GM23338 (cell line): ENCODE data around the gene NEU2. TPM values are rescaled to one million over a fixed set of nuclear protein-coding genes. Genes with fewer than 3 reads are reported as not detected.
A peak's percentile ranks its signal among the peaks of the same experiment; 100 is the strongest.

Experiments used
- ATAC-seq: fragments of 200-7000 bp; cut with Tn5 transposase; 3 replicates; pipeline ENCODE4 v1.9.1; 2020
- DNase-seq: peaks from one replicate; pipeline ENCODE4 v3.0.0-alpha.2; 2015; ENCODE audit warnings: low spot score
- H2AFZ ChIP-seq: fragments of 200-600 bp; sonication (generic); 2 replicates; pipeline ENCODE4 v1.8.0; 2016; ENCODE audit warnings: antibody characterized with exemption, mild to moderate bottlenecking, moderate library complexity
- H3F3A ChIP-seq: fragments of 200-600 bp; sonication (generic); replicated peaks from 2 replicates; pipeline ENCODE4 v1.8.0; 2017; ENCODE audit warnings: antibody characterized with exemption, mixed run types, low read depth
- H3K27ac ChIP-seq: fragments of 200-600 bp; sonication (generic); 2 replicates; pipeline ENCODE4 v1.6.1; 2016; ENCODE audit warnings: low read depth
- H3K27me3 ChIP-seq: fragments of 200-600 bp; sonication (generic); 2 replicates; pipeline ENCODE4 v1.8.0; 2016; ENCODE audit warnings: mild to moderate bottlenecking, mixed run types, moderate library complexity; ENCODE audit not compliant: insufficient read depth
- H3K36me3 ChIP-seq: fragments of 200-600 bp; sonication (generic); 2 replicates; pipeline ENCODE4 v1.8.0; 2016; ENCODE audit warnings: mild to moderate bottlenecking; ENCODE audit not compliant: insufficient read depth
- H3K4me1 ChIP-seq: fragments of 200-600 bp; sonication (generic); 2 replicates; pipeline ENCODE4 v1.8.0; 2016; ENCODE audit warnings: mild to moderate bottlenecking, moderate library complexity; ENCODE audit not compliant: insufficient read depth
- H3K4me2 ChIP-seq: fragments of 200-600 bp; sonication (generic); 2 replicates; pipeline ENCODE4 v1.7.1; 2017; ENCODE audit warnings: mixed run types
- H3K4me3 ChIP-seq: fragments of 200-600 bp; sonication (generic); 2 replicates; pipeline ENCODE4 v1.6.1; 2016; ENCODE audit warnings: mixed run types
- H3K79me2 ChIP-seq: fragments of 200-600 bp; sonication (generic); replicated peaks from 2 replicates; pipeline ENCODE4 v1.8.0; 2017; ENCODE audit warnings: mild to moderate bottlenecking; ENCODE audit not compliant: insufficient read depth
- H3K9me2 ChIP-seq: fragments of 200-600 bp; sonication (generic); 2 replicates; pipeline ENCODE4 v1.8.0; 2017; ENCODE audit not compliant: insufficient read depth
- H4K20me1 ChIP-seq: fragments of 200-600 bp; sonication (generic); replicated peaks from 2 replicates; pipeline ENCODE4 v1.8.0; 2017; ENCODE audit warnings: mild to moderate bottlenecking; ENCODE audit not compliant: insufficient read depth
- H3K27ac Mint-ChIP-seq: 2 replicates; pipeline ENCODE4 v1.8.0; 2020; ENCODE audit warnings: inconsistent platforms, mild to moderate bottlenecking, moderate library complexity, mixed read lengths
- H3K27me3 Mint-ChIP-seq: 3 replicates; pipeline ENCODE4 v1.8.0; 2022; ENCODE audit warnings: low read depth, mild to moderate bottlenecking, moderate library complexity, mixed read lengths, inconsistent platforms; ENCODE audit not compliant: insufficient read depth, poor library complexity
- H3K36me3 Mint-ChIP-seq: 3 replicates; pipeline ENCODE4 v1.8.0; 2021; ENCODE audit warnings: low read depth, mild to moderate bottlenecking, inconsistent platforms, moderate library complexity, mixed read lengths
- H3K4me1 Mint-ChIP-seq: 3 replicates; pipeline ENCODE4 v1.8.0; 2020; ENCODE audit warnings: mild to moderate bottlenecking, inconsistent platforms, mixed read lengths
- H3K4me3 Mint-ChIP-seq: 3 replicates; pipeline ENCODE4 v1.8.0; 2021; ENCODE audit warnings: moderate library complexity, mild to moderate bottlenecking, inconsistent platforms, mixed read lengths
- H3K9me3 Mint-ChIP-seq: 3 replicates; pipeline ENCODE4 v1.8.0; 2020; ENCODE audit warnings: moderate library complexity, mild to moderate bottlenecking, inconsistent platforms, mixed read lengths
- CREB1 ChIP-seq: fragments of 250-450 bp; sonication (Bioruptor Pico); IDR thresholded peaks from 2 replicates; pipeline ENCODE4 v1.5.0; 2020; ENCODE audit warnings: low read depth, mild to moderate bottlenecking, moderate library complexity
- EZH2 ChIP-seq: fragments of 200-600 bp; sonication (generic); IDR thresholded peaks from one replicate; pipeline ENCODE4 v1.8.0; 2017; ENCODE audit warnings: antibody characterized with exemption, mild to moderate bottlenecking, low read depth; ENCODE audit not compliant: unreplicated experiment
- EZH2phosphoT487 ChIP-seq: fragments of 200-600 bp; sonication (generic); IDR thresholded peaks from one replicate; pipeline ENCODE4 v1.8.1; 2018; ENCODE audit warnings: antibody characterized with exemption; ENCODE audit not compliant: unreplicated experiment
- JUNB ChIP-seq: IDR thresholded peaks from one replicate; pipeline ENCODE4 v1.6.1; 2016; ENCODE audit warnings: antibody characterized with exemption; ENCODE audit not compliant: unreplicated experiment
- REST ChIP-seq: IDR thresholded peaks from one replicate; pipeline ENCODE4 v1.6.1; 2018; ENCODE audit warnings: antibody characterized with exemption; ENCODE audit not compliant: unreplicated experiment
- STAT1 ChIP-seq: IDR thresholded peaks from one replicate; pipeline ENCODE4 v1.6.1; 2016; ENCODE audit warnings: antibody characterized with exemption; ENCODE audit not compliant: unreplicated experiment
- ZNF114 ChIP-seq: fragments of 250-450 bp; sonication (Bioruptor Pico); IDR thresholded peaks from 2 replicates; pipeline ENCODE4 v1.5.0; 2020; ENCODE audit warnings: mild to moderate bottlenecking, moderate library complexity
- ZNF331 ChIP-seq: fragments of 250-450 bp; sonication (Bioruptor Pico); IDR thresholded peaks from 2 replicates; pipeline ENCODE4 v1.5.0; 2020; ENCODE audit warnings: low read depth, mild to moderate bottlenecking, moderate library complexity
- polyA plus RNA-seq: library from polyadenylated mRNA; unstranded; fragments of >200 nt; fragmentation: Nextera tagmentation; extraction: Ambion mirVana; gene quantifications from 2 replicates; pipeline ENCODE4 v1.2.1, GENCODE V29; 2016
- total RNA-seq: library from RNA; depleted of rRNA; stranded (reverse); fragments of >200 nt; shearing (Covaris generic); gene quantifications from 2 replicates; pipeline ENCODE4 v1.2.3, GENCODE V29; 2014
- TF ChIP-seq, protein P1 (sequence below): fragments of 250-450 bp; sonication (Bioruptor Pico); IDR thresholded peaks from 2 replicates; pipeline ENCODE4 v1.5.0; 2020; ENCODE audit warnings: mild to moderate bottlenecking, moderate library complexity
- TF ChIP-seq, protein P2 (sequence below): IDR thresholded peaks from 2 replicates; pipeline ENCODE4 v1.6.1; 2016; ENCODE audit warnings: antibody characterized with exemption
- TF ChIP-seq, protein P3 (sequence below), 2 experiments: fragments of 200-600 bp in 1 of 2; sonication (generic) in 1 of 2; conservative IDR thresholded peaks; 2 replicates each; pipeline versions ENCODE4 v1.5.1 to v1.6.1; 2016 to 2017; ENCODE audit warnings: antibody characterized with exemption in 2 of 2, low read depth in 2 of 2, mild to moderate bottlenecking in 2 of 2, moderate library complexity in 1 of 2

The NEU2 gene
- total and polyA plus RNA-seq, 2 experiments from 2014 or later = not detected

DNA sequence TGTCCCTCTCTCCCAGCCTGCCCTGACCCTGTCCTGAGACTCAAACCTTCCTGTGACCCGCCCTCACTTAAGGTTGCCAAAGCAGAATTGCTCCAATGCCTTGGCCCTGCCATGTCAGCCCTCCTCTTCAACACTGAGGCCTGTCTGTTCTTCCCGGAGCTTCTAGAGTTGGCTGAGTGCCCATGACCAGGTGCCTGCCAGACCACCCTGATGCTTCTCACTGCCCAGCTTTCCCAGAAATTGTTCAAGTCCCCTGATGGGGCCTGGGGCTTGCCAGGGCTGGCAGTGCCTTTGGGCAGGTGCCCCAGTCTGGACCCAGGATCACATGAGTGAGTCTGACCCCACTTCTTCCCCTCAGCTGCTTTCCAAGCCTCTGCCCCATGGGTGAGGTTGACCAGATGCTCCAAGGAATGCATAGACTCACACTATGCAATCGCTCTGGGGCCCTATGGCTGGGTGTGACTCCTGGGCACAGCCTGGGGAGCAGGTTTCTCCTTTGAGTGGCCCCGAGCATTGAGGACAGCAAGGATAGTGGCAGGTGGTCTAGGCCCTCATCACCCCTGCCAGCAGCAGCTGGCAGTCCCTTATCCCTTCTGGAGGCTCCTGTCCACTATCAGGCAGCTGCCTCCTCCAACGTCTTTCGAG lies 24.6 kb downstream of the NEU2 start (continued):
- TF ChIP-seq, protein P1, sequence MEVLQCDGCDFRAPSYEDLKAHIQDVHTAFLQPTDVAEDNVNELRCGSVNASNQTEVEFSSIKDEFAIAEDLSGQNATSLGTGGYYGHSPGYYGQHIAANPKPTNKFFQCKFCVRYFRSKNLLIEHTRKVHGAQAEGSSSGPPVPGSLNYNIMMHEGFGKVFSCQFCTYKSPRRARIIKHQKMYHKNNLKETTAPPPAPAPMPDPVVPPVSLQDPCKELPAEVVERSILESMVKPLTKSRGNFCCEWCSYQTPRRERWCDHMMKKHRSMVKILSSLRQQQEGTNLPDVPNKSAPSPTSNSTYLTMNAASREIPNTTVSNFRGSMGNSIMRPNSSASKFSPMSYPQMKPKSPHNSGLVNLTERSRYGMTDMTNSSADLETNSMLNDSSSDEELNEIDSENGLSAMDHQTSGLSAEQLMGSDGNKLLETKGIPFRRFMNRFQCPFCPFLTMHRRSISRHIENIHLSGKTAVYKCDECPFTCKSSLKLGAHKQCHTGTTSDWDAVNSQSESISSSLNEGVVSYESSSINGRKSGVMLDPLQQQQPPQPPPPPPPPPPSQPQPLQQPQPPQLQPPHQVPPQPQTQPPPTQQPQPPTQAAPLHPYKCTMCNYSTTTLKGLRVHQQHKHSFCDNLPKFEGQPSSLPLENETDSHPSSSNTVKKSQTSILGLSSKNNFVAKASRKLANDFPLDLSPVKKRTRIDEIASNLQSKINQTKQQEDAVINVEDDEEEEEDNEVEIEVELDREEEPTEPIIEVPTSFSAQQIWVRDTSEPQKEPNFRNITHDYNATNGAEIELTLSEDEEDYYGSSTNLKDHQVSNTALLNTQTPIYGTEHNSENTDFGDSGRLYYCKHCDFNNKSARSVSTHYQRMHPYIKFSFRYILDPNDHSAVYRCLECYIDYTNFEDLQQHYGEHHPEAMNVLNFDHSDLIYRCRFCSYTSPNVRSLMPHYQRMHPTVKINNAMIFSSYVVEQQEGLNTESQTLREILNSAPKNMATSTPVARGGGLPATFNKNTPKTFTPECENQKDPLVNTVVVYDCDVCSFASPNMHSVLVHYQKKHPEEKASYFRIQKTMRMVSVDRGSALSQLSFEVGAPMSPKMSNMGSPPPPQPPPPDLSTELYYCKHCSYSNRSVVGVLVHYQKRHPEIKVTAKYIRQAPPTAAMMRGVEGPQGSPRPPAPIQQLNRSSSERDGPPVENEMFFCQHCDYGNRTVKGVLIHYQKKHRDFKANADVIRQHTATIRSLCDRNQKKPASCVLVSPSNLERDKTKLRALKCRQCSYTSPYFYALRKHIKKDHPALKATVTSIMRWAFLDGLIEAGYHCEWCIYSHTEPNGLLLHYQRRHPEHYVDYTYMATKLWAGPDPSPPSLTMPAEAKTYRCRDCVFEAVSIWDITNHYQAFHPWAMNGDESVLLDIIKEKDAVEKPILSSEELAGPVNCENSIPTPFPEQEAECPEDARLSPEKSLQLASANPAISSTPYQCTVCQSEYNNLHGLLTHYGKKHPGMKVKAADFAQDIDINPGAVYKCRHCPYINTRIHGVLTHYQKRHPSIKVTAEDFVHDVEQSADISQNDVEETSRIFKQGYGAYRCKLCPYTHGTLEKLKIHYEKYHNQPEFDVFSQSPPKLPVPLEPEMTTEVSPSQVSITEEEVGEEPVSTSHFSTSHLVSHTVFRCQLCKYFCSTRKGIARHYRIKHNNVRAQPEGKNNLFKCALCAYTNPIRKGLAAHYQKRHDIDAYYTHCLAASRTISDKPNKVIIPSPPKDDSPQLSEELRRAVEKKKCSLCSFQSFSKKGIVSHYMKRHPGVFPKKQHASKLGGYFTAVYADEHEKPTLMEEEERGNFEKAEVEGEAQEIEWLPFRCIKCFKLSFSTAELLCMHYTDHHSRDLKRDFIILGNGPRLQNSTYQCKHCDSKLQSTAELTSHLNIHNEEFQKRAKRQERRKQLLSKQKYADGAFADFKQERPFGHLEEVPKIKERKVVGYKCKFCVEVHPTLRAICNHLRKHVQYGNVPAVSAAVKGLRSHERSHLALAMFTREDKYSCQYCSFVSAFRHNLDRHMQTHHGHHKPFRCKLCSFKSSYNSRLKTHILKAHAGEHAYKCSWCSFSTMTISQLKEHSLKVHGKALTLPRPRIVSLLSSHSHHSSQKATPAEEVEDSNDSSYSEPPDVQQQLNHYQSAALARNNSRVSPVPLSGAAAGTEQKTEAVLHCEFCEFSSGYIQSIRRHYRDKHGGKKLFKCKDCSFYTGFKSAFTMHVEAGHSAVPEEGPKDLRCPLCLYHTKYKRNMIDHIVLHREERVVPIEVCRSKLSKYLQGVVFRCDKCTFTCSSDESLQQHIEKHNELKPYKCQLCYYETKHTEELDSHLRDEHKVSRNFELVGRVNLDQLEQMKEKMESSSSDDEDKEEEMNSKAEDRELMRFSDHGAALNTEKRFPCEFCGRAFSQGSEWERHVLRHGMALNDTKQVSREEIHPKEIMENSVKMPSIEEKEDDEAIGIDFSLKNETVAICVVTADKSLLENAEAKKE = no peak

DNA sequence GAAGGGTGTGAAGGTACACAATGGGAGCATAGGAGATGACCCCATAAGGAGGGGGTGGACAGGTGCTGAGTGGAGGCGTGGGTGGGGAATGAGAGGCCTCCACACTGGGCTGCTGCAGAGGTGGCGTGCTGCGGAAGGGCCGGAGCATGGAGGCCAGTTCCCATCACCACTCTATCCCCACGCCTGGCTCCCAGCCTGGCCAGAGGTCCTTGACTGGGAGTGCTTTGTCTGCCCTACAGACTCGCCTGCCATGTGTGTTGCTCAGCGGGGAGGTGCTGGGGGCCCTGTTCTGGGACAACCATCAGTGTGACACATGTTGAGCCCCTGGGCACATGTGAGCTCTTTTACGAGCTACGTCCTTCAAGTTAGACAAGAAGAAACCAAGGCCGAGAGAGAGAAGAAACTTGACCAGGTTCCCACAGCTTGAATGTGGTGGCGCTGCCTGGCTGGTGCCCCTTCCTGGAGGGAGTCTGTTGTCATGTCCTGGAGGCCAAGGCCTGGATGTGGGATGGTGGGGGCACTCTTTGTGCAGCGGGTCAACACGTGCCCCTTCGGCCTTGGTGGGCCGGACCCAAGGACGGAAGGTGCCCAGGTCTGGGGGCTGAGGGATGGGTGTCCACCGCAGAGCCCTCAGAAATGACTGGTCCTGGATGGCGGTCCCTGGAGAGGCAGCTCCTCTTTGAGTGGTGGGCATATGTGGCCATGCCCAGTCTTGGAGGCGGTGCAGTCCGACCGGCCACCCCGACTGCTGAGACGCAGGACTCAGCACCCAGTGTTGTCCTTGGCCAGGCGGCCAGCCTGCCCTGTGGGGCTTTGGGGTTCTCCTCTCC lies 26.5 kb downstream of the NEU2 start:
- no peaks in the 10 kb centered on the region for H3K4me1 ChIP-seq
- no peak overlapping the region for H3K4me2 ChIP-seq
- 0 out of 2 replicates have a peak overlapping the region, but pooled peaks have one; percentile 18 for H2AFZ ChIP-seq
- peaks cover 22% of the 10 kb centered on the region for H3K4me1 Mint-ChIP-seq
- H3K36me3 Mint-ChIP-seq = no peaks in the 10 kb centered on the region
- H3K27ac Mint-ChIP-seq = no peak overlapping the region
- H4K20me1 ChIP-seq = no peaks in the 10 kb centered on the region
- H3K27me3 ChIP-seq = no peaks in the 10 kb centered on the region
- H3K79me2 ChIP-seq = no peaks in the 10 kb centered on the region
- H3K27ac ChIP-seq = no peak overlapping the region
- no peak overlapping the region for H3K4me3 ChIP-seq
- no peak overlapping the region for H3K4me3 Mint-ChIP-seq
- ATAC-seq (no peak), DNase-seq (no peak)
- H3K9me2 ChIP-seq = no peaks in the 10 kb centered on the region
- H3F3A ChIP-seq = no peaks in the 10 kb centered on the region
- H3K27me3 Mint-ChIP-seq = peaks cover 6% of the 10 kb centered on the region
- H3K9me3 Mint-ChIP-seq = no peaks in the 10 kb centered on the region
- H3K36me3 ChIP-seq = no peaks in the 10 kb centered on the region
- TF ChIP-seq ZNF331 (CRISPR knock-in tag) = no peak
- TF ChIP-seq CREB1 (CRISPR knock-in tag) = no peak
- TF ChIP-seq EZH2phosphoT487 = no peak
- TF ChIP-seq, protein P2, sequence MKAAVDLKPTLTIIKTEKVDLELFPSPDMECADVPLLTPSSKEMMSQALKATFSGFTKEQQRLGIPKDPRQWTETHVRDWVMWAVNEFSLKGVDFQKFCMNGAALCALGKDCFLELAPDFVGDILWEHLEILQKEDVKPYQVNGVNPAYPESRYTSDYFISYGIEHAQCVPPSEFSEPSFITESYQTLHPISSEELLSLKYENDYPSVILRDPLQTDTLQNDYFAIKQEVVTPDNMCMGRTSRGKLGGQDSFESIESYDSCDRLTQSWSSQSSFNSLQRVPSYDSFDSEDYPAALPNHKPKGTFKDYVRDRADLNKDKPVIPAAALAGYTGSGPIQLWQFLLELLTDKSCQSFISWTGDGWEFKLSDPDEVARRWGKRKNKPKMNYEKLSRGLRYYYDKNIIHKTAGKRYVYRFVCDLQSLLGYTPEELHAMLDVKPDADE = no peak
- no peak for TF ChIP-seq JUNB
- TF ChIP-seq REST = no peak
- TF ChIP-seq ZNF114 (CRISPR knock-in tag) = no peak
- TF ChIP-seq STAT1 = no peak
- TF ChIP-seq, protein P3, sequence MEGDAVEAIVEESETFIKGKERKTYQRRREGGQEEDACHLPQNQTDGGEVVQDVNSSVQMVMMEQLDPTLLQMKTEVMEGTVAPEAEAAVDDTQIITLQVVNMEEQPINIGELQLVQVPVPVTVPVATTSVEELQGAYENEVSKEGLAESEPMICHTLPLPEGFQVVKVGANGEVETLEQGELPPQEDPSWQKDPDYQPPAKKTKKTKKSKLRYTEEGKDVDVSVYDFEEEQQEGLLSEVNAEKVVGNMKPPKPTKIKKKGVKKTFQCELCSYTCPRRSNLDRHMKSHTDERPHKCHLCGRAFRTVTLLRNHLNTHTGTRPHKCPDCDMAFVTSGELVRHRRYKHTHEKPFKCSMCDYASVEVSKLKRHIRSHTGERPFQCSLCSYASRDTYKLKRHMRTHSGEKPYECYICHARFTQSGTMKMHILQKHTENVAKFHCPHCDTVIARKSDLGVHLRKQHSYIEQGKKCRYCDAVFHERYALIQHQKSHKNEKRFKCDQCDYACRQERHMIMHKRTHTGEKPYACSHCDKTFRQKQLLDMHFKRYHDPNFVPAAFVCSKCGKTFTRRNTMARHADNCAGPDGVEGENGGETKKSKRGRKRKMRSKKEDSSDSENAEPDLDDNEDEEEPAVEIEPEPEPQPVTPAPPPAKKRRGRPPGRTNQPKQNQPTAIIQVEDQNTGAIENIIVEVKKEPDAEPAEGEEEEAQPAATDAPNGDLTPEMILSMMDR (conservative IDR thresholded peaks at IDR 0.05; ENCODE audit: low read depth in 2 of 2) = no peak
- TF ChIP-seq EZH2 = no peak
